ENCODE measurements around the gene OR2M7.
"Not testable (repeated sequence)": the region's sequence is repeated elsewhere in the genome, so short reads cannot be mapped to it uniquely, and the experiment has no call there.

OR2M7 gene, protein sequence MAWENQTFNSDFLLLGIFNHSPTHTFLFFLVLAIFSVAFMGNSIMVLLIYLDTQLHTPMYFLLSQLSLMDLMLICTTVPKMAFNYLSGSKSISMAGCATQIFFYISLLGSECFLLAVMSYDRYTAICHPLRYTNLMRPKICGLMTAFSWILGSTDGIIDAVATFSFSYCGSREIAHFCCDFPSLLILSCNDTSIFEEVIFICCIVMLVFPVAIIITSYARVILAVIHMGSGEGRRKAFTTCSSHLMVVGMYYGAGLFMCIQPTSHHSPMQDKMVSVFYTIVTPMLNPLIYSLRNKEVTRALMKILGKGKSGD

DNA sequence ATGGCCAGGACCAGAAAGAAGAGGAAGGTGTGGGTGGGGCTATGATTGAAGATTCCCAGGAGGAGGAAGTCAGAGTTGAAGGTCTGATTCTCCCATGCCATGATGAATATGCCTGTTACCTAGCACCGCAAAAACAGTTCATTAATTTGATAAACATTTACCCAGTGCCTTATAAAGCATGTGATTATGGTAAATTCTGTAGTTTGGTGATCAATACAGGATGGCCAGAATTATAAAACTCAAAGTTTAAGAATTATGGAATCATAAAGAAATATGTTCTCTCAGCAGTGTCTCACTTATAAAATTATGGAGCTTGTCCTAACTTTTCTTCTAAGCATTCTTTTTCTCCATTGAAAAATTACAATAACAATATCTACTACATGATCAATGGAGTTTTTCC, at the start of gene OR2M7:
Gene OR2M7 (minus strand): TSS at position 101 of the 400 bp plus-strand sequence. CDS start 0 bp downstream, at position 101.
- no peak for DNase-seq

DNA sequence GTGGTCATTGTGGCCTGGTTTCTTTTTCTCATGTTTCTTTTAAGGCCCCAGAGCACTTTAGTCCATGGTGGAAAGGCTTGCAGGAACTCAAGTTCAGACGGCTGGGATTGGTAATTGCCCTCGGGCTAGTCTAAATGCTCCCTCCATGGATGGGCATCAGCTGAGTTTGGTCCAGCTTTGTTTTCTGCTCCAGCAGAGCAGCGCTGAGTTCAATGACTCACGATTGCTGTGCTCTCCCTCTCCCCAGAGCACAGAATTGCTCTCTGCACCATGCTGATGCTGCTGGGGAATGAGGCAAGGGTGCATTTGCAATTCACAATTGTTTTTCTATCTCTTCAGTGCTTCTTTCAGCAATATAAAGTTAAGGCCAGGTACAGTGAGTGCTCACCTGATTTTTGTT, 49.4 kb upstream of the OR2M7 start:
- DNase-seq = no peak

GRCh38 chr1:248372394-248372793, 48.0 kb upstream of the OR2M7 start:
- no peak for DNase-seq

DNA sequence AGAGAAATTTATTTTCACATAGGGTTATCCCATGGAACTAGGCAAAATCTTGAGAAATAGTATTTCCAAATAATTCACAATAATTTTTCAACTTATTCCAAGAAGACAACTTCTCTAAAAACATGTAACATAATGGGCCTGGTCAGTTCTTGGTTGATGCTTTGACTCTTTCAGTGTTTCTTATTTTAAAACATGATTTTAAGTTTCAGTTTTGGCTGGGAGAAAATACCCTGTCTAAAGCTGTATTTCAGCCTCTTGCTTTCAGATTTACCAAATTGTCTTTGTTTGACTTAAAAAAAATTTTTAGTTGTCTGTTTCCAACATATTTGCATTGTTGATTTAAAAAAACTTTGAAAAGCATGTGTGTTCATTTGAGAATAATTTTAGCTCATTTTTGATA, 42.2 kb upstream of the OR2M7 start:
- no peak for DNase-seq

- no peak for DNase-seq
These were observed 36.9 kb upstream of the OR2M7 start, which contains the start of gene OR2T4 for GRCh38 chr1:248361121-248361715. TSS of gene OR2T4 (plus strand) at chr1:248361665. CDS start at chr1:248361665, 0 bp downstream.

GRCh38 chr1:248359415-248359814, 35.0 kb upstream of the OR2M7 start:
- DNase-seq = no peak

DNA sequence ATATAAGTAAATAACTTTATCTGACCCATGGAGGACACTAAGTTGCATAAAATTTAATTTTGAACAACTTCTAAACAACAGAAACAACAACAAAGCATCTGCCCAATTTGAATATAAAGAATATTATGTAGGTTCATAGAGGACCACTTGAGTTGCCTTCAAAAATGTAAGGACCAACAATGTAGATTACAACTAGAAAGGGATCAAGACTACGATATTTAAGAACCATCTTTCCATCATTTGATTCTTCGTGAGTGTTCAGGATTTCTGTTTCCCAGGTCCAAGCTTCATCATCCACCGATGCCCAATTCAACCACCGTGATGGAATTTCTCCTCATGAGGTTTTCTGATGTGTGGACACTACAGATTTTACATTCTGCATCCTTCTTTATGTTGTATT, 24.1 kb upstream of the OR2M7 start, which contains the start of gene OR14C36:
Gene OR14C36 (plus strand): TSS at position 301 of the 400 bp plus-strand sequence. CDS start 0 bp downstream, at position 301.
- DNase-seq = no peak

DNA sequence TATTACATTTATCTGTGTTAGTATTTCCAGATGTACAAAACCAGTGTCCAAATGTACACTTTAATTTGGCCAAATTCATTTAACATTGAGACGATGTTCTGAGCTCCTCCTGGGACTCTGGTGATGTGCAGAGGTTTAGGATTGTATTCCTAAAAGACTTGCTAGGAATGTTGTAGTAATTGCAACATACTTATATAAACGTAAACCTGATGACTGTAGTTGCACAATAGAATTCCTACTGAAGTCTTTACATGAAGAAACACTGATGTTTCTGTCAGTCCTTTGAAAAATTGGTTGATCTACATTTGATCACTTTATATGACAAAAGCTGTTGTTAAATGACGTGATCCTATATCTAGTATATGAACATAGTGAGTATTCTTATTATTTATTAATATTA, 19.1 kb upstream of the OR2M7 start:
- no peak for DNase-seq

GRCh38 chr1:248316796-248317195, 7.6 kb downstream of the OR2M7 start:
- no peak for DNase-seq

- not testable (repeated sequence) for DNase-seq
These were observed 17.6 kb downstream of the OR2M7 start for GRCh38 chr1:248306740-248307139.

DNA sequence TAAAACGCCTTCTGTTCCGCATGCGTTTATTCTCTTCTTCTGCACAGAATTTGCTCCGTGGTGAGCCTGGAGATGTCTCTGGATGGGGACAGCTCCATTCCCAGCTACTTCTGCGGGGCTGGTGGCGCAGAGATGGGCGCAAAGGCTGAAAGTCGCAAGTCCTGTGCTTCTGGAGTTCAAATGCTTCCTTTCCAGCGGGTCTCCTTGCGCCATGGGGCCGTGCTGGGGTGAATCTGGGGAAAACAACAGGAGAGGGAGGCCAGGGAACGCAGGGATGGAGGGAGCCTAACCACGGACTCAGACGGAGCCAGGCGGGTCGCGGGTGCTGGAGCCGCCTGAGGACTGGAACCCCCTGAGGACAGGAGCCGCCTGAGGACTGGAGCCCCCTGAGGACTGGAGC, 18.3 kb downstream of the OR2M7 start:
- DNase-seq = no peak

GRCh38 chr1:248305672-248306071, 18.7 kb downstream of the OR2M7 start:
- DNase-seq = not testable (repeated sequence)

GRCh38 chr1:248303324-248303723, 21.0 kb downstream of the OR2M7 start, which contains the start of gene OR2T12:
TSS of gene OR2T12 (minus strand) at chr1:248303424. CDS start at chr1:248295578, 7,846 bp downstream.
- no peak for DNase-seq

DNA sequence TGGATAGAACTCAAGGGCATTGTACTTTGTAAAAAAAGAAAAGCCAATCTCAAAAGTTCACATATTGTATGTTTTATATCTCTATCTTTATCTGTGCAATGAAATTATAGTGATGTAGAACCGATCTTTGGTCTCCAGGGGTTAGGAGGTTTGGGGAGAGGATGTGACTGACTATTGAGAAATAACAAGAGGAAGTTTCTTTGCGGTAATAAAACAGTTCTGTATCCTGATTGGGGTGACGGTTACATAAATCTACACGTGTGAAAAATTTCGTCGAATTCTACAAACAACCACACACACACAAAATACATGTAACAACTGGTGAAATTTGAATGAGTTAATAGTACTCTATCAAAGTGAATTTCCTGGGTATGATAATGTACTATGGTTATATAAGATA, 36.0 kb downstream of the OR2M7 start:
- peak; percentile 52 to 53 for DNase-seq

- no peak for DNase-seq
These were observed 46.5 kb downstream of the OR2M7 start, which contains the start of gene OR2T33 for GRCh38 chr1:248277876-248278275. TSS of gene OR2T33 (minus strand) at chr1:248277976. CDS start at chr1:248273814, 4,162 bp downstream.
